Kasumi-1 (cell line): ENCODE data around the gene XKR3.
"Not testable (repeated sequence)": the region's sequence is repeated elsewhere in the genome, so short reads cannot be mapped to it uniquely, and the experiment has no call there.

Source experiments
- DNase-seq, 2 experiments: peaks; one replicate each; lab custom pipeline; 2025; lab: John Stamatoyannopoulos, UW

XKR3 gene

GRCh38 chr22:16747266-16748159 is 77.7 kb downstream of the XKR3 start:
- DNase-seq: not testable (repeated sequence)

- DNase-seq: not testable (repeated sequence)
These were observed 90.9 kb downstream of the XKR3 start for GRCh38 chr22:16734271-16734670.
